NOMO-1 treated with dmso at 0.1 percent for 144 hours (cell line): ENCODE measurements around the gene NPTX1.
"Not testable (repeated sequence)": the region's sequence is repeated elsewhere in the genome, so short reads cannot be mapped to it uniquely, and the experiment has no call there.

Experiments
- DNase-seq: peaks from one replicate; lab custom pipeline; 2025; ENCODE audit not compliant: unreplicated experiment; lab: John Stamatoyannopoulos, UW

The NPTX1 gene, protein sequence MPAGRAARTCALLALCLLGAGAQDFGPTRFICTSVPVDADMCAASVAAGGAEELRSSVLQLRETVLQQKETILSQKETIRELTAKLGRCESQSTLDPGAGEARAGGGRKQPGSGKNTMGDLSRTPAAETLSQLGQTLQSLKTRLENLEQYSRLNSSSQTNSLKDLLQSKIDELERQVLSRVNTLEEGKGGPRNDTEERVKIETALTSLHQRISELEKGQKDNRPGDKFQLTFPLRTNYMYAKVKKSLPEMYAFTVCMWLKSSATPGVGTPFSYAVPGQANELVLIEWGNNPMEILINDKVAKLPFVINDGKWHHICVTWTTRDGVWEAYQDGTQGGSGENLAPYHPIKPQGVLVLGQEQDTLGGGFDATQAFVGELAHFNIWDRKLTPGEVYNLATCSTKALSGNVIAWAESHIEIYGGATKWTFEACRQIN

DNA sequence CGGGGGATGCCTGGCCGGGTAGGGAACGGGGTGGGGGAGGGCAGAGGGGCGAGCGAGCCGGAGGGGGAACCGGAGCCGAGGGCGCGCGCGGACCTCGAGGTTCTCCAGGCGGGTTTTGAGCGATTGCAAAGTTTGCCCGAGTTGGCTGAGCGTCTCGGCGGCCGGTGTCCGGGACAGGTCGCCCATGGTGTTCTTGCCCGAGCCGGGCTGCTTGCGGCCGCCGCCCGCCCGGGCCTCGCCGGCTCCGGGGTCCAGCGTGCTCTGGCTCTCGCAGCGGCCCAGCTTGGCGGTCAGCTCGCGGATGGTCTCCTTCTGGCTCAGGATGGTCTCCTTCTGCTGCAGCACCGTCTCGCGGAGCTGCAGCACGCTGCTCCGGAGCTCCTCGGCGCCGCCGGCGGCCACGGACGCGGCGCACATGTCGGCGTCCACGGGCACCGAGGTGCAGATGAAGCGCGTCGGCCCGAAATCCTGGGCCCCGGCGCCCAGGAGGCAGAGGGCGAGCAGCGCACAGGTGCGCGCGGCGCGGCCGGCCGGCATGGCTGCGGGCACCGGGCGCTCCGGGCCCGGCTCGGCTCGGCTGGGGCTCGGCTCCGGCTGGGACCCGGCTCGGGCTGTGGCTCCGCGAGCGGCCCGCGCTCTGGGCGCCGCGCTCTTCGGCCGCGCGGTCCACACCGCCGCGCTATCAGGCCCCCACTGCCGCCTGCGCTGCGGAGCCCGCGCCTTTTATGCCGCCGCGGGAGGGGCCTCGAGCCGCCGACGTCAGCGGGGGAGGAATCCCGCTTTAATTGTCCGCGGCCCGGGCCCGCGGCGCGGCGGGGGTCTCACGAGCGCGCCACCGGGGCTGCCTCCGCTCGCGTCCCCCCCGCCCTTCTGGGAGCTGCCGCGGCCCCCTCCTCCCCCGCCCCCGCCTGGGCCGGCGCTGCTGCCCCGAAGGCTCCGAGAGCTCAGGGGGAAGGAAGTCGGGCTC, at the start of gene NPTX1:
NPTX1 (minus strand) TSS at position 698 of the 967 bp plus-strand sequence; CDS start at position 537, 161 bp downstream.
- no peak for DNase-seq

DNA sequence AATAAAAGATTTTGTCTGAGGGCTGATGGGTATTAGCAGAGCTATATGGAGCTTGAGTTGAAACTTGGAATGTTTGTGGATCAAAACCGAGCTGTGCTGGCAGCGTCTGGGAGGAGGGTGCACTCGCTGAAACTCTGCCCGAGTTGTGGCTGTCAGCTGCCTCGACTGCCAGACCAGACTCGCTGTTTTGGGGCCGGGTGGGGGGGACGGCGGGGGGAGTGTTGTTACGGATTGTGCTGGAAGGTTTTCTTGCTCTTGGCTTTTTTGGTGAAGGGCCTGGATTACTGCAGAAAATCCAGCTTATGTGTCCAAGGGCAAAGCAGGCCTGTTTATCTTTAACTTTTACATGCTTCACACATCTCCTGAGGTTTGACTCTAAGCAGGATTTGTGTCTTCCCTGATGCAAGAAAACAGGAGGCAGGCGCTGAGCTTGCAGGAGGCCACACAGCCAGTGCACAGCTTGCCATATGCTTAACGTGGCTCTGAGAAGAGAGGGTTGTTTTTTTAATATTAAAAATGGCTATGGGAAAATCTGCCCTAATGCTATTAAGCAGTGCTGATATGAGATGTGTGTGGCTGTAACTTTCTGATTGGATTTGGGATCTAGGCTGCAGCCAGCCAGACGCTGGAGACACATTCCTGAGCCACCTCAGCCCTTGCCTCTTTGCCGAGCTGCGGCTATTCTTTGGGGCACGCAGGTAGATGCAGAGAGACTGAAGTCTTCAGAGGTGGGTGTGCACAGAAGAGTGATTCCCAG, 47.7 kb upstream of the NPTX1 start:
- DNase-seq: no peak

DNA sequence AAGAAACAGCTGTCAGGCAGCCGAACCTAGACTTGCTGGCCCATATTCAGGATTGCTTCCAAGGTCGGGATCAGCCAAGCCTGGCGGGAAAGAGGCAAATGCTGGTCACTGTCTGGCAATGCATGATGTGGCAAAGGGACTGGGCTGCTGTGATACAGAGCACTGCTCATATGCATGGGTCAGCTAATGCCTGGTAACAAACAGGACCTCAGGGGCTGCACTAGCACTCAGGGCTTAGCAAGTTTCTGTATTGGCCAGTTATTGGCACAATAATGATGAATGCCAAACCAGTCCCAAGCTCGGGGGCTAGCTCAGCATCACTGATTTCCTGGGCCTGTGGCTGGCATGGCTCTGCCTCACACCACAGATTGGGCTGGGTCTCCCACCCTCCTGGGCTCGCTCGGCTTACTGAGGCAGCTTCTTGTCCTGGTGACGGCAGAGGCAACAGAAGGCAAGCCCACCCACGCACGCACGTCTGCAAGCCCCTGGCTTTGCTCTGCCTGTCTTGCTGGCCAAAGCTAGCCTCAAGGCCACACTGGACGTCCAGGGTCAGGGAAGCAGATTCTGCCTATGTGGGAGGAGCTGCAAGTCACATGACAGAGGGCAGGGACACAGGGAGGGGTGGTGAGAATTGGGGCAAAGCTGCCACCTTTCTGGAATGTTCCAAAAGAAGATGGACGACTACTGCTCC, 46.8 kb upstream of the NPTX1 start:
- DNase-seq: no peak

DNA sequence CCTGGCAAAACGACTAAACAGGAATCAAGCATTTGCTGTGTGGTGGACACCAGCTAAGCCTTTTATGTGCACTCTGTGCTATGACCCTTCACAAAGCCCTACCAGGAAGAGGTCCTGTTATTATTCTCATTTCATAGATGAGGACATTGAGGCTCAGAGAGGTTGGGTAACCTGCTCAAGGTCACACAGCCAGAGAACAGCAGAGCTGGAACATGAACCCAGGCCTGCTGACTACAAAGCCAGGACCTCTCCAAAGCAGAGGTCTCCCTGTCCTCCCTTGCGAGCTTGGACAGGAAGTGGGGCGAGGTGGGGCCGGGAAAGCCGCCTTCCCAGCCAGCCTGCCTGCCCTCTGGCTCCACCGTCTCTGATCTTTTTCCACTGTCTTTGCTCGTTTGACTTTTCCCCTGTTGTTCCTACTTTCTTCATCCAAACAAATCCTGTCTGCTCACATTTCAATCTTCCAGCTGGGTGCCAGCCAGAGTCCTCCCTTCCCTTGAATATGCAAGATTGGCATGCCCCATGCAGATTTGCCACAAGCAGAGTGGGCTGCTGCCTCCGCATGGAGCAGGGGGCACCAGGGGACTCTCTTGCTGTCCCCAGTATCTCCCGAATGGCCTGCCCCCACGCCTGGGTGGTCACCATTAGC, 44.5 kb upstream of the NPTX1 start:
- no peak for DNase-seq

DNA sequence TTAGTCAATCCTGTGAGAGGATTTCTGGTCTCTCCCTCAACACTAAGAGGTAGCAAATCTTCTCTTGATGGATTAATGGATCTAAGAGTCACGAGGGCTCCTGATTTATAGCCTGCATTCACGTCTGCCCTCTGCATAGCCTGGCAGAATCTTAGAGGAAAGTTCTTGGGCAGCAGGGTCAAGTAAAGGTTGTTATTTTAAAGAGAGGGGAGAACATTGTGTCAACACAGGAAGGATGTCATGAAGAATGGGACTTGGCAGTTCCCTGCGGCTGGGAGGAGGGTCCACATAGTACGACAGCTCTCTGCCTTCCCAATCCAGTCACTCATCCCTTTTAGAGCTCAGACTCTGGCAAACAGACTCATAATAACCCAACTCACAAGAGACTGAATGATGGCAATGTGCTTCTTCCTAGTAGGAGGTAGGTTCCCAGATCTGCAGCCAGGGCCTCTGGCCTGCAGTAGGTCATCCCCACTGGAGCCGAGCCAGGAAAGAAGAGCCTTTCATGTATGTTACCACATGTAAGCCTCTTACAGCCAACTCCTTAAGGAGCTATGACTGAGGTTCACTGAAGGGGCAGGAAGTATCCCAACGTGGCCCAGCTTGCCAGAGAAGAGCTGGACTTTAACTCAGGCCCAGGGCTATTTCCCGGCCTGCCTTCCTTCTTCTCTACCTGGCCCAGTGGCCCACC, 42.8 kb upstream of the NPTX1 start:
- DNase-seq: no peak

DNA sequence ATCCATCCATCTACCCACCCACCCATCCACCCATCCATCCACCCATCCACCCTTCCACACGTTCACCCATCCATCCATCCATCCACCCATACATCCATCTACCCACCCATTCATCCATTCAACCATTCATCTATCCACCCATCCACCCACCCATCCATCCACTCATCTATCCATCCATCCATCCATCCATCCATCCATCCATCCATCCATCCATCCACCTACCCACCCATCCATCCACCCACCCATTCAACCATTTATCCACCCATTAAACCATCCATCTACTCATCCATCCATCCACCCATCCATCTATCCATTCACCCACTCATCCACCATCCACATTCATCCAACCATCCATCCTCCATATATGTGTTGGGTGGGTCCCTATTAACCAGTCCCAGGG, 42.0 kb upstream of the NPTX1 start:
- no peak for DNase-seq

DNA sequence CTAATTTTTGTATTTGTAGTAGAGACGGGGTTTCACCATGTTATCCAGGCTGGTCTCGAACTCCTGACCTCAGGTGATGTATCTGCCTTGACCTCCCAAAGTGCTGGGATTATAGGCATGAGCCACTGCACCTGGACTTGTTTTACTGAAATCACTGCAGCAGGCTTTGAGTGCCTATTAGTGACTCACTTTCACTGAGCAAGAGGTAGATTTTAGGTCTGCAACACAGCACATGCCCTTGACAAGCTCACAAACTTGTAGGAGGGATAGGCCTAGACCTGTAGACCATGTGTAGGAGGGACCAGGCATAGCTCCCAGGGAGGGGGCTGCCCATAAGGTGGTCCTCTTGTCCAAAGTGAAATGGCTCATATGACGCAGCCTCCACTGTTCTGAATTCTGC, 41.2 kb upstream of the NPTX1 start:
- DNase-seq: no peak

DNA sequence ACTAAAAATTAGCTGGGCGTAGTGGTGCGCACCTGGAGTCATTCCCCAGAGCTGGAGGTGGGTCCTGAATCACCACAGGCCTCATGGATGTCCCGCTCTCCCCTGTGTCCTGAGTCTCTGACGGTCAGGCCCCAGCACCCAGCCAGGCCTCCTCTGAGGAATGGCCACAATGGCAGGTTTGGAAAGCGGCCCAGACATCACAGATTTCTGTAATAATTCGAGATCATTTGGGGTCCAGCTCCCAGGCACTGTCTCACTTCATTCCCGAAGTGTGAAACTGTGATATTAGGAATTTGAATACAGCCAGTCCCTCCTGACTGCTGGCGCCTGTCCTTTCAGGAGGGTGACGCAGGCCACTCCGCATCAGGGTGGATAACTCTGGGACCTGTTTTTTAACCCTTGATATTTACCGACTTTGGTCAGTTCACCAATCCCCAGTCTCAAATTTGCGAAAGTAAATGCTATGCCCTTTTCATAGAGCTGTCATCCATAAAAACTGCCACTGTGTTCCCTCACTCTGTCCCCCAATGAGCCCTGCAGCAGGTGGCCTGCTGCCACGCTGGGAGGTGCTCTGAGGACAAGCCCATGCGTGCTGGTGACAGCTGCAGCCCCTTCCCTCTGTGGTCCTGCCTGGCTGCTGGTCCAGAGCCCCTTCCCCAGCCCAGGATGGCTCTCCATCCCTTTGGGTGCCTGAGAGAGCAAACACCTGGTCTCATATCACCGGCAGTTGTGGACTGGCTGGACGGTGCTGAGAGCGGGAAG, 39.9 kb upstream of the NPTX1 start:
- no peak for DNase-seq

DNA sequence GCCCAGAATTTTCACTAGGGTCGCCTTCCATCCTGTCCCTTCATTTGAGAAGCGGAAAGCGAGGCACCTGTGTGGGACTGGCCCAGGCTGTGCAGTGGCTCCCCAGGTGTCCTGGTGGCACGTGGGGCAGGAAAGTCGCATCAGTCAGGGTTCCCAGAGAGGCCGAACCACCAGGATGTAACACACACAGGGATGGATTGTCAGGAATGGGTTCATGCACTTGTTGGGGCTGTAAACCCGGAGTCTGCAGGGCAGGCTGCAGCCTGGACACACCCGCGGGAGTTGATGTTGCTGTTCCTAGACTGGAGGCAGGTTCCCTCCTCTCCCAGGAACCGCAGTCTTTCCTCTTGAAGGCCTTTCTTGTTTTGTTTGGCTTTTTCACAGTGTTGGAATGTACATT, 37.5 kb upstream of the NPTX1 start:
- no peak for DNase-seq

DNA sequence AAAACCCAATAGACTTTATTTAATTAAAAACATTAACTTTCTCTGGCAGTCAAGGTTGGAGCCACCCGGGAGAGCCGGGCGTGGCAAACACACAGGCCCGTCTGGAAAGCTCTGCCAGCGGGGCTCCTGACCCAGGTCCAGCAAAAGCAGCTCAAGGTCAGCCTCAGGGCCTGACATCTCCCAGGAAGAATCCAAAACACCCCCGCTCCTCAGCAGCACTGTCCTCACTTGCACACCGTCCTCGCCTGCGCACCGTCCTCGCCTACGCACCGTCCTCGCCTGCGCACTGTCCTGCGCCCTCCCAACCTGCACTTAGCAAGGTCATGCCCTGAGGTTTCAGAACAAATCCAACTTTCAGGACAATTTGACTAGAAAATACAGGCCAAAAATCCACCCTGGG, 36.8 kb upstream of the NPTX1 start:
- no peak for DNase-seq

DNA sequence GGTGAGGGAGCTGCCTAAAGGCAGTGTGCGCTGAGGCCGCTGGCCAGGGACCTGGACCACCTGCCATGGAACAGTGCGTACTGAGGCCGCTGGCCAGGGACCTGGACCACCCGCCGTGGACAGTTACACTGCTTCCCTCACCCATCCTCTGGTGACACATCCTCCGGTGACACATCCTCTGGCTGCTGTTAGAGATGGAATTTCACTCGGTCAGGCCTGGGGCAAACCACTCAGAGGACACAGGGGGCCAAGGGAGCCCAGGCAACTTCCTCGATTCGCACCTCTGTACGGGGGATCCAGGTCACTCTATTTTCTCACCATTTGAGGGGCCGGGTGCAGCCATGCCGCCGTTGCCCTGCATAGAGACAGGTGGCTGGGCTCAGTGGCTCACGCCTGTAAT, 35.8 kb upstream of the NPTX1 start:
- no peak for DNase-seq

DNA sequence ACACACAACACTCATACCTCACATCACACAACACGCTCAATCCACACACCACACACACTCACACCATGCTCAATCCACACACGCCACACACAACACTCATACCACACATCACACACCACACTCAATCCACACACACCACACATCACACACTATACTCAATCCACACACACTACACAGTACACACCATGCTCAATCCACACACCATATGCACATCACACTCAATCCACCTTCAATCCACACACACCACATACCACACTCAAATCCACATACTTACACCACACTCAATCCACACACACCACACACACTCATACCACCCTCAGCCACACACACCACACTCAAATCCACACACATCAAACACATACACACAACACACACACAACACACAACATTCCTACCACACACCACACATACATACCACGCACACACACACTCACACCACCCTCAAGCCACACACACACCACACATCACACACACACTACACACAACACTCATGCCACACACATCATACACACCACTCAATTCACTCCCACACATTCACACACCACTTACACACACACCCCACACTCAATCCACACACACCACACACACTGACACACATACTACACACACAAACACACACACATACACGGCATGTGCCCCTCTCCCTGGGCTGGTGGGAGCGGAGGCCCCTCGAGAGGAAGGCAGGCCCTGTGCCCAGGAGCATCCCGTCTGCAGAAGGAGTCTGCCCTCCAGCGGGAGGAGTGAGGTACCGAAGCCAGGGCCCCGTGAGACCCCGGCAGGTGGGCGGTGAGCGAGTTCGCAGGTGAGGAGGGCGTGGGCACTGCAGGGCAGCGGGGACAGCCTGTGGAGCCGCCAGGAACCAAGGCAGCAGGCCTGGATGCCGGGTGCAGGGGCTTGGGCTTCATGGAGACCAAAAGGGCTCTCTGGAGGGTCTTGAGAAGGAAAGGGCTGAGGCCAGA, 35.1 kb upstream of the NPTX1 start:
- DNase-seq: no peak

DNA sequence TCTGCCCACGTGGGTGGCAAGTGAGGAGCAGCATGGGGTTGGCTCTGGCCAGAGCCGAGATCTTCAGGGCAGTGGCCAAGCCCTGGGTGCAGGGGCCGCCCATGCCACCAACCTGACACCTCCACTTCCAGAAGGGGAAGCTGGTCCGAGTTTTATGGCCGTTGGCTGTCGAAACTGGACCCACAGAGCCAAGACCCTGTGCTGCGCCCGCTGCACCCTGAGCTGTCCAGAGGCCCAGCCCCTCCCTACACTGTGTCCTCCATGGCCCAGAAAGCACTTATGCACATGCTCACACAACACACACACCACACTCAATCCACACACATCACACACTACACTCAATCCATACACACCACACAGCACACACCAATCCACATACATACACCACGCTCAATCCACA, 34.4 kb upstream of the NPTX1 start:
- DNase-seq: no peak

DNA sequence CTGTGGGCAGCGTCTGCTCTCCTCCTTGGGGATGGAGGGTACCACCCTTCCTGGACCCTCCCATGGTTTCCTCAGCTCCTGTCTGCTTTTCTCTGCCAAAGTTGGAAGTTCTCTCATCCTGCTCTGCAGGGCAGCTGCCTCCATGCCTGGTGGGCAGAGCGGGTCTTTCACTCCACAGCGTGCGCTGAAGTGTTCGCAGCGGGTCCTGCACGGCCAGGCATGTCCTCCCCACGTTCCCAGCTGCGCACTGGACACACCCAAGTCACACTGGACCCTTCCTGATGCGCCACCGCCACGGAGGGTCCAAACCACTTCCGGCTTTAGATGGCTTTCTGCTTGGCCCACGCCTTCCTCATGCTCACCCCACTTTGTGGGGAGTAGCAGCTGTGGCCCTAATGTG, 33.7 kb upstream of the NPTX1 start:
- DNase-seq: no peak

DNA sequence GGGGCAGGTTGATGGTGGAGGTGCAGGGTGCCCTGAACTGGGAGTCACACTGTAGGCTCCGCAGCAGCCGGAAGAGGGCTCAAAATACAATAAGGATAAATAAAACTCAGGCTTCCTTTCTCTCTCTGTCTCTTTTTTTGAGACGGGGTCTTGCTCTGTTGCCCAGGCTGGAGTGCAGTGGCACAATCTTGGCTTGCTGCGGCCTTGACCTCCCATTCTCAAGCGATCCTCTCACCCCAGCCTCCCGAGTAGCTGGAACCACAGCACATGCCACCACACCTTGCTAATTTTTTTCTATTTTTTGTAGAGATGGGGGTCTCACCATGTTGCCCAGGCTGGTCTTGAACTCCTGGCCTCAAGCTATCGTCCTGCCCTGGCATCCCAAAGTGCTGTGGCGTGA, 32.9 kb upstream of the NPTX1 start:
- no peak for DNase-seq

DNA sequence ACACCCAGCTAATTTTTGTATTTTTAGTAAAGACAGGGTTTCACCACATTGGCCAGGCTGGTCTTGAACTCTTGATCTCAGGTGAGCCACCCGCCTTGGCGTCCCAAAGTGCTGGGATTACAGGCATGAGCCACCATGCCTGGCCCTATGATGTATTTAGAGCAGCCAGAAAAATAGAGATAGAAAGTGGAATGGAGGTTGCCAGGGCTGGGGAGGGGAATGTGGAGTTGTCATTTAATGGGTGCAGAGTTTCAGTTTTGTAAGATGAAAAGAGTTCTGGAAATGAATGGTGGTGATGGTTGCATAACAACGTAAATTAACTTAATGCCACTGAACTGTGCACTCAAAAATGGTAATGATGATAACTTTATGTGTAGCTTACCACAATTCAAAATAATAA, 31.6 kb upstream of the NPTX1 start:
- no peak for DNase-seq

DNA sequence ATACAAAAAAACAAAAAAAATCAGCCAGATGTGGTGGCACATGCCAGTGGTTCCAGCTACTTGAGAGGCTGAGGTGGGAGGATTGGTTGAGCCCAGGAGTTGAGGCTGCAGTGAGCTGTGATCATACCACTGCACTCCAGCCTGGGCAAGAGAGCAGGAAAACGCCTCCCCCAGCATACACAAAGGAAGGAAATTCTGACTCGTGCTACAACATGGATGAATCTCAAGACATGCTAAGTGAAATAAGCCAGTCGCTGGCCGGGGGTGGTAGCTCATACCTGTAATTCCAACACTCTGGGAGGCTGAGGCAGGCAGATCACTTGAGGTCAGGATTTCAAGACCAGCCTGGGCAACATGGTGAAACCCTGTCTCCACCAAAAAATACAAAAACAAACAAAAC, 30.8 kb upstream of the NPTX1 start:
- not testable (repeated sequence) for DNase-seq
